HEK293 (cell line): ENCODE measurements around the gene EIF2B5.

Experiments used
- REPIN1 ChIP-seq: fragments of 450-650 bp; formaldehyde crosslinking; IDR thresholded peaks from 2 replicates; pipeline ENCODE4 v1.5.1; 2017; ENCODE audit warnings: missing biosample characterization, missing genetic modification characterization, low read depth
- SETDB1 ChIP-seq: IDR thresholded peaks from one replicate; pipeline ENCODE4 v1.6.1; 2017; ENCODE audit warnings: mild to moderate bottlenecking, low read length, moderate library complexity, mixed read lengths; ENCODE audit not compliant: insufficient read length
- SP3 ChIP-seq: fragments of 450-650 bp; formaldehyde crosslinking; IDR thresholded peaks from 2 replicates; pipeline ENCODE4 v1.5.1; 2016; ENCODE audit warnings: missing biosample characterization, missing genetic modification characterization
- ZBTB1 ChIP-seq: fragments of 450-650 bp; formaldehyde crosslinking; IDR thresholded peaks from 2 replicates; pipeline ENCODE4 v1.5.1; 2016; ENCODE audit warnings: missing biosample characterization, missing genetic modification characterization
- ZBTB17 ChIP-seq: fragments of 450-650 bp; formaldehyde crosslinking; IDR thresholded peaks from 2 replicates; pipeline ENCODE4 v1.5.1; 2016; ENCODE audit warnings: missing biosample characterization, missing genetic modification characterization
- ZFP3 ChIP-seq: fragments of 450-650 bp; formaldehyde crosslinking; IDR thresholded peaks from 2 replicates; pipeline ENCODE4 v1.5.1; 2016; ENCODE audit warnings: low read depth, missing biosample characterization, missing genetic modification characterization
- ZIC2 ChIP-seq: fragments of 450-650 bp; formaldehyde crosslinking; IDR thresholded peaks from 2 replicates; pipeline ENCODE4 v1.5.1; 2016; ENCODE audit warnings: missing biosample characterization, missing genetic modification characterization
- ZNF121 ChIP-seq: fragments of 450-650 bp; formaldehyde crosslinking; IDR thresholded peaks from 2 replicates; pipeline ENCODE4 v1.5.1; 2016; ENCODE audit warnings: missing biosample characterization, missing genetic modification characterization
- ZNF16 ChIP-seq: fragments of 450-650 bp; formaldehyde crosslinking; IDR thresholded peaks from 2 replicates; pipeline ENCODE4 v1.5.1; 2016; ENCODE audit warnings: low read depth, missing biosample characterization, missing genetic modification characterization
- ZNF221 ChIP-seq: fragments of 450-650 bp; formaldehyde crosslinking; IDR thresholded peaks from 2 replicates; pipeline ENCODE4 v1.5.1; 2017; ENCODE audit warnings: missing biosample characterization, missing genetic modification characterization, borderline replicate concordance
- ZNF223 ChIP-seq: fragments of 450-650 bp; formaldehyde crosslinking; IDR thresholded peaks from 2 replicates; pipeline ENCODE4 v1.5.1; 2016; ENCODE audit warnings: missing biosample characterization, missing genetic modification characterization
- ZNF239 ChIP-seq: fragments of 450-650 bp; formaldehyde crosslinking; IDR thresholded peaks from 2 replicates; pipeline ENCODE4 v1.5.1; 2016; ENCODE audit warnings: missing biosample characterization, missing genetic modification characterization
- ZNF560 ChIP-seq: fragments of 450-650 bp; formaldehyde crosslinking; IDR thresholded peaks from 2 replicates; pipeline ENCODE4 v1.5.1; 2017; ENCODE audit warnings: missing biosample characterization, missing genetic modification characterization, borderline replicate concordance
- ZNF621 ChIP-seq: fragments of 450-650 bp; formaldehyde crosslinking; IDR thresholded peaks from 2 replicates; pipeline ENCODE4 v1.5.1; 2017; ENCODE audit warnings: missing biosample characterization, missing genetic modification characterization
- ZNF624 ChIP-seq: fragments of 450-650 bp; formaldehyde crosslinking; IDR thresholded peaks from 2 replicates; pipeline ENCODE4 v1.5.1; 2017; ENCODE audit warnings: missing biosample characterization, missing genetic modification characterization
- ZNF768 ChIP-seq: fragments of 450-650 bp; formaldehyde crosslinking; IDR thresholded peaks from 2 replicates; pipeline ENCODE4 v1.5.1; 2018; ENCODE audit warnings: missing biosample characterization, mild to moderate bottlenecking, missing genetic modification characterization
- ZNF785 ChIP-seq: fragments of 450-650 bp; formaldehyde crosslinking; IDR thresholded peaks from 2 replicates; pipeline ENCODE4 v1.5.1; 2016; ENCODE audit warnings: missing biosample characterization, missing genetic modification characterization
- TF ChIP-seq, protein P1 (sequence below): fragments of 450-650 bp; formaldehyde crosslinking; IDR thresholded peaks from 2 replicates; pipeline ENCODE4 v1.5.1; 2016; ENCODE audit warnings: missing biosample characterization, missing genetic modification characterization
- TF ChIP-seq, protein P2 (sequence below): fragments of 450-650 bp; formaldehyde crosslinking; optimal IDR thresholded peaks from 2 replicates; pipeline ENCODE3; 2016; ENCODE audit warnings: missing biosample characterization, mild to moderate bottlenecking, missing genetic modification characterization
- TF ChIP-seq, protein P3 (sequence below): fragments of 450-650 bp; formaldehyde crosslinking; IDR thresholded peaks from 2 replicates; pipeline ENCODE4 v1.5.1; 2016; ENCODE audit warnings: missing biosample characterization, missing genetic modification characterization
- TF ChIP-seq, protein P4 (sequence below): fragments of 450-650 bp; formaldehyde crosslinking; IDR thresholded peaks from 2 replicates; pipeline ENCODE4 v1.5.1; 2016; ENCODE audit warnings: missing biosample characterization, missing genetic modification characterization
- TF ChIP-seq, protein P5 (sequence below): fragments of 450-650 bp; formaldehyde crosslinking; IDR thresholded peaks from 2 replicates; pipeline ENCODE4 v1.5.1; 2016; ENCODE audit warnings: missing biosample characterization, missing genetic modification characterization
- TF ChIP-seq, protein P6 (sequence below): fragments of 450-650 bp; formaldehyde crosslinking; IDR thresholded peaks from 2 replicates; pipeline ENCODE4 v1.5.1; 2016; ENCODE audit warnings: missing biosample characterization, missing genetic modification characterization
- TF ChIP-seq, protein P7 (sequence below): fragments of 450-650 bp; formaldehyde crosslinking; IDR thresholded peaks from 2 replicates; pipeline ENCODE4 v1.5.1; 2016; ENCODE audit warnings: missing biosample characterization, missing genetic modification characterization
- TF ChIP-seq, protein P8 (sequence below): fragments of 450-650 bp; formaldehyde crosslinking; IDR thresholded peaks from 2 replicates; pipeline ENCODE4 v1.5.1; 2017; ENCODE audit warnings: missing biosample characterization, missing genetic modification characterization

The EIF2B5 gene

DNA sequence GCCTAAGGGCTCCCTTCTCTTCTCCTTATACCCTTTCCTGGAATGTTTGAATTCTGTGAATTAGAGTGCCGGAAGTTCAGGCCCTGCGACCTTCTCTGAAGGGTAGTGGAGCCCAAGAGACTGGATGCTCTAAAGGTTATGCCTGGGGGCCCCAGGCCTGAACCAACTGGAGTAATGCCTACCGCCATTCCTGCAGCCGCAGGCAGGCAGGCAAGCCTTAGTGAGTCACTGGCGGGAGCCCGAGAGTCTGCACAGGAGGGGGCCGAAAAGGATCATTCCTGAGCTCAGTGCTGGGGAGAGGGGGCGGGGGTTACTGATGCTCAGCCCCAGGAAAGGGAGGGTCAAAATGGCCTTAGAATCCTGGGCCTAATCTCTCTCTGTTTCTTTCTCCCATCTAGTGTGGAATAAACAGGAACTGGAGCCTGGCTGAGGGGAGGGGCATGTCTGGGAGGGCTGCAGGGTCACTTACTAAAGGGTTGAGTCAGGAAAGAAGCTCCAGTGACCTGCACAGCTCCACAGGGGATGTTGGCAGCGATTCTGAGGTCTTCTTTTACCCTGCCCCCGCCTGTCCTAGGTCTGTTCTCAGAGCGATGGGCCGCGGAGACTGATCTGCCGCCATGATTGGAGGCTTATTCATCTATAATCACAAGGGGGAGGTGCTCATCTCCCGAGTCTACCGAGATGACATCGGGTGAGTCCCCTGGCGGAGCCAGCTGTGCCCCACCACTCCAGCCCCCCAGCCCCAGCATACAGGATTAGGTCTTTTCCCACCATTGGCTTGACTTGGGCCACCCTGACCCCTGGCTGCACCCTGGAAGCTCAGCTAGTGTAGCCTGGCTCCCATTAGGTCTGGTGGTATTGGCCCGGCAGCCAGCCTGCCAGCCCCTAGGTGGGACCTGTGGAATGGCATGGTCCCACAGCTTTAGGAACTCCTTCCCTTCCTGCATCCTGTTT, 41.5 kb downstream of the EIF2B5 start (continued):
- TF ChIP-seq ZNF221 (tag by site-specific recombination) (no peak), ZNF624 (no peak), SETDB1 (no peak), ZNF785 (tag by site-specific recombination) (no peak), ZBTB1 (tag by site-specific recombination) (no peak), ZNF239 (no peak), REPIN1 (no peak), ZNF621 (no peak), ZNF223 (tag by site-specific recombination) (no peak), ZIC2 (tag by site-specific recombination) (peak; percentile 49), ZNF560 (tag by site-specific recombination) (no peak), ZBTB17 (peak; percentile 81), SP3 (tag by site-specific recombination) (peak; percentile 72), ZNF16 (tag by site-specific recombination) (no peak), ZFP3 (tag by site-specific recombination) (no peak), ZNF121 (tag by site-specific recombination) (no peak), ZNF768 (no peak)
- TF ChIP-seq, protein P1, sequence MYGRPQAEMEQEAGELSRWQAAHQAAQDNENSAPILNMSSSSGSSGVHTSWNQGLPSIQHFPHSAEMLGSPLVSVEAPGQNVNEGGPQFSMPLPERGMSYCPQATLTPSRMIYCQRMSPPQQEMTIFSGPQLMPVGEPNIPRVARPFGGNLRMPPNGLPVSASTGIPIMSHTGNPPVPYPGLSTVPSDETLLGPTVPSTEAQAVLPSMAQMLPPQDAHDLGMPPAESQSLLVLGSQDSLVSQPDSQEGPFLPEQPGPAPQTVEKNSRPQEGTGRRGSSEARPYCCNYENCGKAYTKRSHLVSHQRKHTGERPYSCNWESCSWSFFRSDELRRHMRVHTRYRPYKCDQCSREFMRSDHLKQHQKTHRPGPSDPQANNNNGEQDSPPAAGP (tag by site-specific recombination) = no peak
- TF ChIP-seq, protein P2, sequence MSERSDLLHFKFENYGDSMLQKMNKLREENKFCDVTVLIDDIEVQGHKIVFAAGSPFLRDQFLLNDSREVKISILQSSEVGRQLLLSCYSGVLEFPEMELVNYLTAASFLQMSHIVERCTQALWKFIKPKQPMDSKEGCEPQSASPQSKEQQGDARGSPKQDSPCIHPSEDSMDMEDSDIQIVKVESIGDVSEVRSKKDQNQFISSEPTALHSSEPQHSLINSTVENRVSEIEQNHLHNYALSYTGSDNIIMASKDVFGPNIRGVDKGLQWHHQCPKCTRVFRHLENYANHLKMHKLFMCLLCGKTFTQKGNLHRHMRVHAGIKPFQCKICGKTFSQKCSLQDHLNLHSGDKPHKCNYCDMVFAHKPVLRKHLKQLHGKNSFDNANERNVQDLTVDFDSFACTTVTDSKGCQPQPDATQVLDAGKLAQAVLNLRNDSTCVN = peak; percentile 23
- TF ChIP-seq, protein P3, sequence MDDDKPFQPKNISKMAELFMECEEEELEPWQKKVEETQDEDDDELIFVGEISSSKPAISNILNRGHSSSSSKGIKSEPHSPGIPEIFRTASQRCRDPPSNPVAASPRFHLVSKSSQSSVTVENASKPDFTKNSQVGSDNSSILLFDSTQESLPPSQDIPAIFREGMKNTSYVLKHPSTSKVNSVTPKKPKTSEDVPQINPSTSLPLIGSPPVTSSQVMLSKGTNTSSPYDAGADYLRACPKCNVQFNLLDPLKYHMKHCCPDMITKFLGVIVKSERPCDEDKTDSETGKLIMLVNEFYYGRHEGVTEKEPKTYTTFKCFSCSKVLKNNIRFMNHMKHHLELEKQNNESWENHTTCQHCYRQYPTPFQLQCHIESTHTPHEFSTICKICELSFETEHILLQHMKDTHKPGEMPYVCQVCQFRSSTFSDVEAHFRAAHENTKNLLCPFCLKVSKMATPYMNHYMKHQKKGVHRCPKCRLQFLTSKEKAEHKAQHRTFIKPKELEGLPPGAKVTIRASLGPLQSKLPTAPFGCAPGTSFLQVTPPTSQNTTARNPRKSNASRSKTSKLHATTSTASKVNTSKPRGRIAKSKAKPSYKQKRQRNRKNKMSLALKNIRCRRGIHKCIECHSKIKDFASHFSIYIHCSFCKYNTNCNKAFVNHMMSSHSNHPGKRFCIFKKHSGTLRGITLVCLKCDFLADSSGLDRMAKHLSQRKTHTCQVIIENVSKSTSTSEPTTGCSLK (tag by site-specific recombination) = no peak
- TF ChIP-seq, protein P4, sequence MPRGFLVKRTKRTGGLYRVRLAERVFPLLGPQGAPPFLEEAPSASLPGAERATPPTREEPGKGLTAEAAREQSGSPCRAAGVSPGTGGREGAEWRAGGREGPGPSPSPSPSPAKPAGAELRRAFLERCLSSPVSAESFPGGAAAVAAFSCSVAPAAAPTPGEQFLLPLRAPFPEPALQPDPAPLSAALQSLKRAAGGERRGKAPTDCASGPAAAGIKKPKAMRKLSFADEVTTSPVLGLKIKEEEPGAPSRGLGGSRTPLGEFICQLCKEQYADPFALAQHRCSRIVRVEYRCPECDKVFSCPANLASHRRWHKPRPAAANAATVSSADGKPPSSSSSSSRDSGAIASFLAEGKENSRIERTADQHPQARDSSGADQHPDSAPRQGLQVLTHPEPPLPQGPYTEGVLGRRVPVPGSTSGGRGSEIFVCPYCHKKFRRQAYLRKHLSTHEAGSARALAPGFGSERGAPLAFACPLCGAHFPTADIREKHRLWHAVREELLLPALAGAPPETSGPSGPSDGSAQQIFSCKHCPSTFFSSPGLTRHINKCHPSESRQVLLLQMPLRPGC (tag by site-specific recombination) = peak; percentile 82
- TF ChIP-seq, protein P5, sequence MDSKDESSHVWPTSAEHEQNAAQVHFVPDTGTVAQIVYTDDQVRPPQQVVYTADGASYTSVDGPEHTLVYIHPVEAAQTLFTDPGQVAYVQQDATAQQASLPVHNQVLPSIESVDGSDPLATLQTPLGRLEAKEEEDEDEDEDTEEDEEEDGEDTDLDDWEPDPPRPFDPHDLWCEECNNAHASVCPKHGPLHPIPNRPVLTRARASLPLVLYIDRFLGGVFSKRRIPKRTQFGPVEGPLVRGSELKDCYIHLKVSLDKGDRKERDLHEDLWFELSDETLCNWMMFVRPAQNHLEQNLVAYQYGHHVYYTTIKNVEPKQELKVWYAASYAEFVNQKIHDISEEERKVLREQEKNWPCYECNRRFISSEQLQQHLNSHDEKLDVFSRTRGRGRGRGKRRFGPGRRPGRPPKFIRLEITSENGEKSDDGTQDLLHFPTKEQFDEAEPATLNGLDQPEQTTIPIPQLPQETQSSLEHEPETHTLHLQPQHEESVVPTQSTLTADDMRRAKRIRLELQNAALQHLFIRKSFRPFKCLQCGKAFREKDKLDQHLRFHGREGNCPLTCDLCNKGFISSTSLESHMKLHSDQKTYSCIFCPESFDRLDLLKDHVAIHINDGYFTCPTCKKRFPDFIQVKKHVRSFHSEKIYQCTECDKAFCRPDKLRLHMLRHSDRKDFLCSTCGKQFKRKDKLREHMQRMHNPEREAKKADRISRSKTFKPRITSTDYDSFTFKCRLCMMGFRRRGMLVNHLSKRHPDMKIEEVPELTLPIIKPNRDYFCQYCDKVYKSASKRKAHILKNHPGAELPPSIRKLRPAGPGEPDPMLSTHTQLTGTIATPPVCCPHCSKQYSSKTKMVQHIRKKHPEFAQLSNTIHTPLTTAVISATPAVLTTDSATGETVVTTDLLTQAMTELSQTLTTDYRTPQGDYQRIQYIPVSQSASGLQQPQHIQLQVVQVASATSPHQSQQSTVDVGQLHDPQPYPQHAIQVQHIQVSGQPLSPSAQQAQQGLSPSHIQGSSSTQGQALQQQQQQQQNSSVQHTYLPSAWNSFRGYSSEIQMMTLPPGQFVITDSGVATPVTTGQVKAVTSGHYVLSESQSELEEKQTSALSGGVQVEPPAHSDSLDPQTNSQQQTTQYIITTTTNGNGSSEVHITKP (tag by site-specific recombination) = peak; percentile 80
- TF ChIP-seq, protein P6, sequence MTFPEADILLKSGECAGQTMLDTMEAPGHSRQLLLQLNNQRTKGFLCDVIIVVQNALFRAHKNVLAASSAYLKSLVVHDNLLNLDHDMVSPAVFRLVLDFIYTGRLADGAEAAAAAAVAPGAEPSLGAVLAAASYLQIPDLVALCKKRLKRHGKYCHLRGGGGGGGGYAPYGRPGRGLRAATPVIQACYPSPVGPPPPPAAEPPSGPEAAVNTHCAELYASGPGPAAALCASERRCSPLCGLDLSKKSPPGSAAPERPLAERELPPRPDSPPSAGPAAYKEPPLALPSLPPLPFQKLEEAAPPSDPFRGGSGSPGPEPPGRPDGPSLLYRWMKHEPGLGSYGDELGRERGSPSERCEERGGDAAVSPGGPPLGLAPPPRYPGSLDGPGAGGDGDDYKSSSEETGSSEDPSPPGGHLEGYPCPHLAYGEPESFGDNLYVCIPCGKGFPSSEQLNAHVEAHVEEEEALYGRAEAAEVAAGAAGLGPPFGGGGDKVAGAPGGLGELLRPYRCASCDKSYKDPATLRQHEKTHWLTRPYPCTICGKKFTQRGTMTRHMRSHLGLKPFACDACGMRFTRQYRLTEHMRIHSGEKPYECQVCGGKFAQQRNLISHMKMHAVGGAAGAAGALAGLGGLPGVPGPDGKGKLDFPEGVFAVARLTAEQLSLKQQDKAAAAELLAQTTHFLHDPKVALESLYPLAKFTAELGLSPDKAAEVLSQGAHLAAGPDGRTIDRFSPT (tag by site-specific recombination) = peak; percentile 94
- TF ChIP-seq, protein P7, sequence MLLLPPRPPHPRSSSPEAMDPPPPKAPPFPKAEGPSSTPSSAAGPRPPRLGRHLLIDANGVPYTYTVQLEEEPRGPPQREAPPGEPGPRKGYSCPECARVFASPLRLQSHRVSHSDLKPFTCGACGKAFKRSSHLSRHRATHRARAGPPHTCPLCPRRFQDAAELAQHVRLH (tag by site-specific recombination) = no peak
- TF ChIP-seq, protein P8, sequence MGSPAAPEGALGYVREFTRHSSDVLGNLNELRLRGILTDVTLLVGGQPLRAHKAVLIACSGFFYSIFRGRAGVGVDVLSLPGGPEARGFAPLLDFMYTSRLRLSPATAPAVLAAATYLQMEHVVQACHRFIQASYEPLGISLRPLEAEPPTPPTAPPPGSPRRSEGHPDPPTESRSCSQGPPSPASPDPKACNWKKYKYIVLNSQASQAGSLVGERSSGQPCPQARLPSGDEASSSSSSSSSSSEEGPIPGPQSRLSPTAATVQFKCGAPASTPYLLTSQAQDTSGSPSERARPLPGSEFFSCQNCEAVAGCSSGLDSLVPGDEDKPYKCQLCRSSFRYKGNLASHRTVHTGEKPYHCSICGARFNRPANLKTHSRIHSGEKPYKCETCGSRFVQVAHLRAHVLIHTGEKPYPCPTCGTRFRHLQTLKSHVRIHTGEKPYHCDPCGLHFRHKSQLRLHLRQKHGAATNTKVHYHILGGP = no peak
